Osteocyte (in vitro differentiated cells): ENCODE data around the gene BLZF1. TPM values are rescaled to one million over a fixed set of nuclear protein-coding genes. Genes with fewer than 3 reads are reported as not detected.
"Not testable (repeated sequence)": the region's sequence is repeated elsewhere in the genome, so short reads cannot be mapped to it uniquely, and the experiment has no call there.

ENCODE experiments used
- DNase-seq: peaks from one replicate; pipeline ENCODE4 v3.0.0; 2021; ENCODE audit warnings: mixed read lengths; ENCODE audit not compliant: unreplicated experiment; ENCODE audit errors: extremely low spot score
- H3K27ac Mint-ChIP-seq: one replicate; pipeline ENCODE4 v1.8.0; 2021; ENCODE audit warnings: mild to moderate bottlenecking, mixed read lengths; ENCODE audit not compliant: unreplicated experiment
- H3K27me3 Mint-ChIP-seq: one replicate; pipeline ENCODE4 v1.8.0; 2021; ENCODE audit warnings: mixed read lengths; ENCODE audit not compliant: unreplicated experiment
- H3K36me3 Mint-ChIP-seq: one replicate; pipeline ENCODE4 v1.8.0; 2021; ENCODE audit warnings: mixed read lengths; ENCODE audit not compliant: unreplicated experiment
- H3K4me1 Mint-ChIP-seq: one replicate; pipeline ENCODE4 v1.8.0; 2021; ENCODE audit warnings: mixed read lengths; ENCODE audit not compliant: unreplicated experiment
- H3K4me3 Mint-ChIP-seq: one replicate; pipeline ENCODE4 v1.8.0; 2021; ENCODE audit warnings: mild to moderate bottlenecking, moderate library complexity, mixed read lengths; ENCODE audit not compliant: unreplicated experiment
- H3K9me3 Mint-ChIP-seq: one replicate; pipeline ENCODE4 v1.8.0; 2021; ENCODE audit warnings: mixed read lengths; ENCODE audit not compliant: unreplicated experiment
- total RNA-seq: library from RNA; stranded (reverse); gene quantifications from 2 replicates; pipeline ENCODE4 v1.2.1, GENCODE V29; 2021
- TF ChIP-seq, protein P1 (sequence below): fragments of 200-600 bp; sonication (generic); IDR thresholded peaks from 2 replicates; pipeline ENCODE4 v1.5.0; 2021; ENCODE audit warnings: antibody characterized with exemption, mild to moderate bottlenecking, moderate library complexity

BLZF1 gene
- total RNA-seq, 1 donor from 2014 or later = 22.4 TPM

DNA sequence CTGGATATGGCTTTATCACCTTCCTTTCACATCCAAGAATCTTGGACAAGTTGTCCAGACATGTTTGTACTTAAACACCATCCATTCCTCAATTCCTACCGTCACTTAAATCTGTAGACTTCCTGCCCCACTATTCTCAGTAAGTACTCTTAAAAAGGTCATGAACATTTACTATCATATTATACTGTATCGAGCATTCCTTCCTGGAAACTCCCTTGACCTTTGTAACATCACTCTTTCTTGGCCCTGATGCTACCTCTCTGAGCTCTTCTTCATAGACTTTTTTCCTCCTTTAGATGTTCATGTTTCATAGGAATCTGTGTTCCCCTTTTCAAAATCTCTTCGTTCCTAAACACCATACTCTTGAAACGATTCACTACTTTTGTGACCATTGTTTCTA lies 15.5 kb downstream of the BLZF1 start:
- H3K27me3 Mint-ChIP-seq = no peaks in the 10 kb centered on the region
- TF ChIP-seq, protein P1, sequence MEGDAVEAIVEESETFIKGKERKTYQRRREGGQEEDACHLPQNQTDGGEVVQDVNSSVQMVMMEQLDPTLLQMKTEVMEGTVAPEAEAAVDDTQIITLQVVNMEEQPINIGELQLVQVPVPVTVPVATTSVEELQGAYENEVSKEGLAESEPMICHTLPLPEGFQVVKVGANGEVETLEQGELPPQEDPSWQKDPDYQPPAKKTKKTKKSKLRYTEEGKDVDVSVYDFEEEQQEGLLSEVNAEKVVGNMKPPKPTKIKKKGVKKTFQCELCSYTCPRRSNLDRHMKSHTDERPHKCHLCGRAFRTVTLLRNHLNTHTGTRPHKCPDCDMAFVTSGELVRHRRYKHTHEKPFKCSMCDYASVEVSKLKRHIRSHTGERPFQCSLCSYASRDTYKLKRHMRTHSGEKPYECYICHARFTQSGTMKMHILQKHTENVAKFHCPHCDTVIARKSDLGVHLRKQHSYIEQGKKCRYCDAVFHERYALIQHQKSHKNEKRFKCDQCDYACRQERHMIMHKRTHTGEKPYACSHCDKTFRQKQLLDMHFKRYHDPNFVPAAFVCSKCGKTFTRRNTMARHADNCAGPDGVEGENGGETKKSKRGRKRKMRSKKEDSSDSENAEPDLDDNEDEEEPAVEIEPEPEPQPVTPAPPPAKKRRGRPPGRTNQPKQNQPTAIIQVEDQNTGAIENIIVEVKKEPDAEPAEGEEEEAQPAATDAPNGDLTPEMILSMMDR = no peak
- no peak for DNase-seq
- H3K4me1 Mint-ChIP-seq = no peaks in the 10 kb centered on the region
- no peaks in the 10 kb centered on the region for H3K9me3 Mint-ChIP-seq
- no peak overlapping the region for H3K27ac Mint-ChIP-seq
- H3K4me3 Mint-ChIP-seq = no peak overlapping the region
- peaks cover 35% of the 10 kb centered on the region for H3K36me3 Mint-ChIP-seq

DNA sequence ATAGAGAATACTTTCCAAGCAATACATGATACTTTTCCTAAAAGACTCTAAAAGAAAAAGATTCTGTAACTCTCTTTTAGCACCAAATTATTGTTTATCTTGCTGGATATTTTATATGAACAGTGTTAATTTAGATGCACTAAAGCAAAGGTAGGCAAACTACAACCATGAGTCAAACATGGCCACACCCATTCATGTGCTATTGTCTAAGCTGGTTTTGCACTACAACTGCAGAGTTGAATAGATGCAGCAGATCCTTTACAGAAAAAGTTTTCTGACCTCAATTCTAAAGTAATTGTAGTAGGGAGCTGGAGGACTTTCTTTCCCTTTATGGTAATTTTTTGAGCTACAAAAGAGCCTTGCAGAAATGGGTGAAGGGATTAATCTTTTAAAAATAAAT lies 19.4 kb downstream of the BLZF1 start:
- TF ChIP-seq, protein P1 = no peak
- Mint-ChIP-seq H3K9me3 (no peaks in the 10 kb centered on the region), H3K36me3 (peaks cover 40% of the 10 kb centered on the region), H3K27ac (no peak overlapping the region), H3K27me3 (no peaks in the 10 kb centered on the region), H3K4me3 (no peak overlapping the region), H3K4me1 (no peaks in the 10 kb centered on the region)
- no peak for DNase-seq

DNA sequence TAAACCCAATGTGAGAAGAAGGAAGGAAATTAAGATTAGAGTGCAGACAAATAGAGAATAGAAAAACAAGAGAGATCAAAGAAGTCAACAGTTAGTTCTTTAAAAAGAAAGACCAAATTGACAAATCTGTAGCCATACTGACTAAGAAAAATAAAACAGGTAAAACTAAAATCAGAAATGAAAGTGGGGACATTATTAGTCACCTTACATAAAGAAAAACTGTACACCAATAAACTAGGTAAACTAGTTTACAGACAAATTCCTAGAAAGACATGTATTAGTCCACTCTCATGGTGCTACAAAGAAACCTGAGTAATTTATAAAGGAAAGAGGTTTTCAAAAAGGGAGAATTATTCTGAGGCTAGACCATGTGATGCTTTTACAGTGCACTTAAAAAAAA lies 22.3 kb downstream of the BLZF1 start:
- no peak overlapping the region for H3K27ac Mint-ChIP-seq
- peaks cover 55% of the 10 kb centered on the region for H3K36me3 Mint-ChIP-seq
- TF ChIP-seq, protein P1 = no peak
- H3K4me1 Mint-ChIP-seq = no peaks in the 10 kb centered on the region
- DNase-seq = no peak
- no peak overlapping the region for H3K4me3 Mint-ChIP-seq
- H3K27me3 Mint-ChIP-seq = no peaks in the 10 kb centered on the region
- H3K9me3 Mint-ChIP-seq = no peaks in the 10 kb centered on the region

DNA sequence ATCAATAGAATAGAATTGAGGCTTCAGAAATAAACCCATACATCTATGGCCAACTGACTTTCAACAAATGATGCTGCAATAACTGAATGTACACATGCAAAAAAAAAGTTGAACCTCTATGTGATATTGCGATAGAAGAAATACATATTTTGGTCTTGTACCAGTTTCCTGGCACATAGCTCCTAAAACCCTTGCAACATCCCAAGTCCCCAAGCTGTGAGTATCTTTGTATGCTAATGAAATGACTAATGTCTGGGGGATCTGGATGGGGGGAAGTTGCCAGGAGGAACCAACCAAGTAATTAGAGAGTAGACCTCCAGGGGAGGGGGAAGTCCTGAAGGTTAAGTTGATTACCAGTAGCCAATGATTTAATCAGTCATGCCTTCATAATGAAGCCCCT lies 24.4 kb downstream of the BLZF1 start:
- H3K36me3 Mint-ChIP-seq = peaks cover 59% of the 10 kb centered on the region
- no peak for DNase-seq

DNA sequence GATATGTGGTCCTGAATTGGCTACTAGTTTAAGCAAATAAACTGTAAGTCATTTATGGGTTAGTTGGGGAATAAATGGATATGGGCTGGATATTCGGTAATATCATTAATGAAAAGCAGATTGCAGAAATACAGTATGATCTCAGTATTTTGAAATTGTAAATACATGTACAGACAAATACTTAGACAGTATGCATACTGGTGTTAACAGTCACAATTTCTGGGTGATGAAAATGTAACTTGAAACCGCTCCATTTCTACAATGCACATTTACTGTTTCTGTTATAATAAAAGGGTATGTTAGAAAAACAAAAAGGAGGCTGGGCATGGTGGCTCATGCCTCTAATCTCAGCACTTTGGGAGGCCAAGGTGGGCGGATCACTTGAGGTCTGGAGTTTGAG lies 28.0 kb downstream of the BLZF1 start:
- H3K4me3 Mint-ChIP-seq = no peak overlapping the region
- H3K4me1 Mint-ChIP-seq = no peaks in the 10 kb centered on the region
- H3K36me3 Mint-ChIP-seq = peaks cover 43% of the 10 kb centered on the region
- H3K27me3 Mint-ChIP-seq = no peaks in the 10 kb centered on the region
- H3K9me3 Mint-ChIP-seq = no peaks in the 10 kb centered on the region
- no peak overlapping the region for H3K27ac Mint-ChIP-seq
- TF ChIP-seq, protein P1 = no peak
- DNase-seq = no peak

More for the DNA sequence above, 24.4 kb downstream of the BLZF1 start:
- Mint-ChIP-seq H3K27me3 (no peaks in the 10 kb centered on the region), H3K27ac (no peak overlapping the region), H3K4me3 (no peak overlapping the region), H3K9me3 (no peaks in the 10 kb centered on the region), H3K4me1 (no peaks in the 10 kb centered on the region)
- TF ChIP-seq, protein P1 = no peak

DNA sequence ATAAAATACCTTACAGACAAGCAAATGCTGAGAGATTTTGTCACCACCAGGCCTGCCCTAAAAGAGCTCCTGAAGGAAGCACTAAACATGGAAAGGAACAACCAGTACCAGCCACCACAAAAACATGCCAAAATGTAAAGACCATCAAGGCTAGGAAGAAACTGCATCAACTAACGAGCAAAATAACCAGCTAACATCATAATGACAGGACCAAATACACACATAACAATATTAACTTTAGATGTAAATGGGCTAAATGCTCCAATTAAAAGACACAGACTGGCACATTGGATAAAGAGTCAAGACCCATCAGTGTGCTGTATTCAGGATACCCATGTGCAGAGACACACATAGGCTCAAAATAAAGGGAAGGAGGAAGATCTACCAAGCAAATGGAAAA lies 34.6 kb downstream of the BLZF1 start:
- not testable (repeated sequence) for H3K4me3 Mint-ChIP-seq, H3K27ac Mint-ChIP-seq, DNase-seq, H3K27me3 Mint-ChIP-seq, H3K4me1 Mint-ChIP-seq
- H3K9me3 Mint-ChIP-seq = peaks cover 39% of the 10 kb centered on the region
- peaks cover 12% of the 10 kb centered on the region for H3K36me3 Mint-ChIP-seq

DNA sequence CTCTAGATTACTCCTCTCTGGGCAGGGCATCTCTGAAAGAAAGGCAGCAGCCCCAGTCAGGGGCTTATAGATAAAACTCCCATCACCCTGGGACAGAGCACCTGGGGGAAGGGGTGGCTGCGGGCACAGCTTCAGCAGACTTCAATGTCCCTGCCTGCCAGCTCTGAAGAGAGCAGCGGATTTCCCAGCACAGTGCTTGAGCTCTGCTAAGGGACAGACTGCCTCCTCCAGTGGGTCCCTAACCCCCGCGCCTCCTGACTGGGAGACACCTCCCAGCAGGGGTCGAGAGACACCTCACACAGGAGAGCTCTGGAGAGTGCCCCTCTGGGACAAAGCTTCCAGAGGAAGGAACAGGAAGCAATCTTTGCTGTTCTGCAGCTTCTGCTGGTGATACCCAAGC lies 40.3 kb downstream of the BLZF1 start:
- not testable (repeated sequence) for H3K36me3 Mint-ChIP-seq, H3K27ac Mint-ChIP-seq, H3K27me3 Mint-ChIP-seq, H3K4me1 Mint-ChIP-seq, DNase-seq, H3K4me3 Mint-ChIP-seq
- peaks cover 49% of the 10 kb centered on the region for H3K9me3 Mint-ChIP-seq
